K562 (cell line): ENCODE results near the gene BCL3. TPM values are rescaled to one million over a fixed set of nuclear protein-coding genes. Genes with fewer than 3 reads are reported as not detected.

Experiments
- ATAC-seq: fragments of 200-7000 bp; cut with Tn5 transposase; 3 replicates; pipeline ENCODE4 v1.9.1; 2020; ENCODE audit warnings: moderate library complexity
- BruUV-seq: library from RNA; stranded (reverse); fragments of 400-500 nt; replicated peaks from 2 replicates; lab custom pipeline; 2021; lab: Mats Ljungman, UMichigan
- CTCF ChIA-PET: fragments of 300-600 bp; formaldehyde crosslinking; extraction: SDS; loops from one replicate; lab custom pipeline; 2021; ENCODE audit warnings: low intra/inter-chr PET ratio; lab: Yijun Ruan, JAX
- POLR2A ChIA-PET: fragments of 300-600, 350-650 bp; sonication (Branson Sonifier 250); formaldehyde crosslinking; extraction: SDS; loops from one replicate; lab custom pipeline; 2021; ENCODE audit warnings: antibody characterized with exemption, inconsistent platforms; lab: Yijun Ruan, JAX
- DNase-seq, 4 experiments: peaks; one replicate each; pipeline versions ENCODE4 v3.0.0 to v3.0.0-alpha.2; 2011 to 2018; ENCODE audit warnings: low spot score in 3 of 4, mixed read lengths in 3 of 4; ENCODE audit errors: extremely low read depth in 1 of 4
- FAIRE-seq: peaks from 2 replicates; lab custom pipeline; 2011; peaks lifted over from hg19 to GRCh38; lab: Jason Lieb, UNC
- H2AFZ ChIP-seq: 2 replicates; pipeline ENCODE4 v1.6.0; 2011; ENCODE audit warnings: low read depth, low read length, control low read depth, inconsistent platforms
- H3K27ac ChIP-seq: fragments of 200-600 bp; 3 replicates; pipeline ENCODE4 v1.8.0; 2011; ENCODE audit warnings: low read depth, mild to moderate bottlenecking, control low read depth, inconsistent platforms, low read length, moderate library complexity, mixed read lengths; ENCODE audit errors: extremely low read depth
- H3K27me3 ChIP-seq, 2 experiments: fragments of 300-600 bp in 1 of 2; 2 replicates in 1 of 2; 3 replicates in 1 of 2; pipeline versions ENCODE4 v1.6.0 to v1.8.0; 2011; ENCODE audit warnings: inconsistent platforms in 2 of 2, low read length in 2 of 2, mild to moderate bottlenecking in 1 of 2, mixed read lengths in 1 of 2, moderate library complexity in 1 of 2; ENCODE audit not compliant: control insufficient read depth in 2 of 2, insufficient read depth in 2 of 2
- H3K36me3 ChIP-seq: fragments of 300-600 bp; 3 replicates; pipeline ENCODE4 v1.8.0; 2011; ENCODE audit warnings: mild to moderate bottlenecking, low read length, inconsistent platforms; ENCODE audit not compliant: control insufficient read depth, insufficient read depth
- H3K4me1 ChIP-seq, 2 experiments: fragments of 200-600 bp in 1 of 2; replicated peaks in 1 of 2; 2 replicates in 1 of 2; 3 replicates in 1 of 2; pipeline versions ENCODE4 v1.5.1 to v1.8.0; 2011; ENCODE audit warnings: inconsistent platforms in 2 of 2, low read length in 2 of 2, mild to moderate bottlenecking in 1 of 2, mixed read lengths in 1 of 2, moderate library complexity in 1 of 2; ENCODE audit not compliant: control insufficient read depth in 2 of 2, insufficient read depth in 2 of 2
- H3K4me2 ChIP-seq: 2 replicates; pipeline ENCODE4 v1.6.1; 2011; ENCODE audit warnings: low read length, control low read depth, inconsistent platforms, mixed read lengths; ENCODE audit not compliant: insufficient read depth
- H3K4me3 ChIP-seq: fragments of 200-600 bp; sonication (generic), shearing (Covaris generic); 2 replicates; pipeline ENCODE4 v1.5.1; 2016; ENCODE audit warnings: control low read depth, inconsistent platforms
- H3K79me2 ChIP-seq: fragments of 200-600 bp; 3 replicates; pipeline ENCODE4 v1.8.0; 2011; ENCODE audit warnings: low read length, inconsistent platforms; ENCODE audit not compliant: control insufficient read depth, insufficient read depth
- H3K9ac ChIP-seq, 2 experiments: 2 replicates each; pipeline versions ENCODE4 v1.6.0 to v1.6.1; 2011; ENCODE audit warnings: low read depth in 2 of 2, low read length in 2 of 2, control low read depth in 1 of 2, inconsistent platforms in 1 of 2, mild to moderate bottlenecking in 1 of 2, mixed read lengths in 1 of 2; ENCODE audit not compliant: insufficient read depth in 1 of 2
- H3K9me1 ChIP-seq: one replicate; pipeline ENCODE4 v1.6.0; 2011; ENCODE audit warnings: inconsistent platforms, mild to moderate bottlenecking, low read length, moderate library complexity; ENCODE audit not compliant: control insufficient read depth, insufficient read depth
- H3K9me3 ChIP-seq: replicated peaks from 2 replicates; pipeline ENCODE4 v1.5.1; 2011; ENCODE audit warnings: low read depth, low read length, inconsistent platforms; ENCODE audit not compliant: control insufficient read depth, insufficient read depth
- H4K20me1 ChIP-seq: replicated peaks from 2 replicates; pipeline ENCODE4 v1.6.1; 2011; ENCODE audit warnings: low read length, inconsistent platforms, mixed read lengths; ENCODE audit not compliant: control insufficient read depth, insufficient read depth
- ARID2 ChIP-seq: fragments of 450-650 bp; IDR thresholded peaks from 2 replicates; pipeline ENCODE4 v1.6.1; 2017; ENCODE audit warnings: antibody characterized with exemption, mild to moderate bottlenecking
- BCOR ChIP-seq: fragments of 450-650 bp; IDR thresholded peaks from 2 replicates; pipeline ENCODE4 v1.6.1; 2016
- BDP1 ChIP-seq: IDR thresholded peaks from 3 replicates; pipeline ENCODE4 v1.6.1; 2011; ENCODE audit not compliant: insufficient read length, insufficient read depth
- CEBPB ChIP-seq: fragments of 450-650 bp; IDR thresholded peaks from 2 replicates; pipeline ENCODE4 v1.6.1; 2016; ENCODE audit warnings: missing genetic modification characterization, missing compliant biosample characterization
- CEBPG ChIP-seq, 3 experiments: fragments of 200-800 bp in 1 of 3; sonication (Bioruptor generic) in 1 of 3; sonication (generic) in 1 of 3; formaldehyde crosslinking in 1 of 3; IDR thresholded peaks in 2 of 3; conservative IDR thresholded peaks in 1 of 3; 2 replicates each; pipeline versions ENCODE4 v1.6.1 to v1.8.0; 2016 to 2022; ENCODE audit warnings: missing compliant biosample characterization in 2 of 3, missing genetic modification characterization in 2 of 3, mild to moderate bottlenecking in 1 of 3, missing genetic modification reagents in 1 of 3
- ETV6 ChIP-seq, 3 experiments: fragments of 150-350 bp in 1 of 3; sonication (generic) in 1 of 3; formaldehyde crosslinking in 1 of 3; IDR thresholded peaks; 2 replicates each; pipeline versions ENCODE4 v1.6.1 to v1.8.0; 2014 to 2022; ENCODE audit warnings: borderline replicate concordance in 2 of 3, low read depth in 2 of 3, antibody characterized with exemption in 1 of 3, low read length in 1 of 3, mild to moderate bottlenecking in 1 of 3, missing genetic modification reagents in 1 of 3
- HDAC1 ChIP-seq, 2 experiments: fragments of 450-650 bp; IDR thresholded peaks; 2 replicates each; pipeline ENCODE4 v1.6.1; 2016 to 2017; ENCODE audit warnings: inconsistent platforms in 1 of 2, mild to moderate bottlenecking in 1 of 2, moderate library complexity in 1 of 2
- PKNOX1 ChIP-seq: fragments of 450-650 bp; IDR thresholded peaks from 2 replicates; pipeline ENCODE4 v1.6.1; 2016
- ZNF121 ChIP-seq: sonication (generic); formaldehyde crosslinking; conservative IDR thresholded peaks from 2 replicates; pipeline ENCODE4 v1.8.0; 2022; ENCODE audit warnings: missing genetic modification reagents
- ZNF695 ChIP-seq: fragments of 450-650 bp; formaldehyde crosslinking; IDR thresholded peaks from 2 replicates; pipeline ENCODE4 v1.4.0; 2020; ENCODE audit warnings: mild to moderate bottlenecking, moderate library complexity
- WGBS: fragments of 100-300 bp; shearing (Covaris generic); methylation state at CpG from one replicate; pipeline ENCODE4 v1.1.6; 2016; ENCODE audit warnings: low coverage, mixed read lengths; ENCODE audit not compliant: insufficient coverage; ENCODE audit errors: missing lambda C conversion rate; 5-methylcytosine and 5-hydroxymethylcytosine counted together
- in situ Hi-C: fragments of 300-500 bp; cut with MboI; formaldehyde crosslinking; loops from 4 replicates; pipeline ENCODE4 v1.15.0; 2018; ENCODE audit warnings: inconsistent platforms, mixed read lengths
- intact Hi-C: fragments of 100-400 bp; cut with micrococcal nuclease; formaldehyde crosslinking; loops from 2 replicates; pipeline ENCODE4 v1.14.2; 2022
- polyA plus RNA-seq, 8 experiments: library from polyadenylated mRNA; depleted of rRNA in 4 of 8; stranded (reverse) in 5 of 8; unstranded in 3 of 8; fragments of >200 nt; fragmentation: Nextera tagmentation in 2 of 8; fragmentation: Illumina TruSeq in 1 of 8; extraction: Ambion mirVana in 2 of 8; extraction: Trizol in 1 of 8; gene quantifications; 2 replicates each; pipeline versions ENCODE4 v1.2.1 to v1.2.3, GENCODE V29; 2011 to 2014; ENCODE audit warnings: inconsistent platforms in 1 of 8, missing spikeins in 1 of 8
- total RNA-seq, 7 experiments: library from RNA; depleted of rRNA in 6 of 7; stranded (reverse); fragments of >200 nt in 6 of 7; fragmentation: Illumina TruSeq in 2 of 7; extraction: Trizol in 2 of 7; gene quantifications; 2 replicates each; pipeline versions ENCODE4 v1.2.1 to v1.2.3, GENCODE V29; 2011 to 2021; ENCODE audit warnings: low replicate concordance in 1 of 7
- TF ChIP-seq, protein P1 (sequence below): sonication (generic); formaldehyde crosslinking; IDR thresholded peaks from 2 replicates; pipeline ENCODE4 v1.5.0; 2020; ENCODE audit warnings: missing genetic modification reagents

The BCL3 gene
- total and polyA plus RNA-seq, 9 of the 15 experiments (the other 6 are each of a cell fraction or from before 2014, with no cell fraction given), result 0.03 to 2.4 (median 0.50) TPM; not detected in 1

- TF ChIP-seq CEBPB (peak; percentile 91), CEBPG (CRISPR knock-in tag; IDR thresholded peaks at IDR 0.05) (peak; percentile 16; the same call in 1 of the 2 replicates), CEBPG (tag; conservative IDR thresholded peaks at IDR 0.05 in 1 of 2, IDR thresholded peaks at IDR 0.05 in 1 of 2) (peak in 1 of 2 experiments; percentile 52; a peak in 1 of 4 replicates), ARID2 (no peak), PKNOX1 (peak; percentile 61)
- TF ChIP-seq, protein P1, sequence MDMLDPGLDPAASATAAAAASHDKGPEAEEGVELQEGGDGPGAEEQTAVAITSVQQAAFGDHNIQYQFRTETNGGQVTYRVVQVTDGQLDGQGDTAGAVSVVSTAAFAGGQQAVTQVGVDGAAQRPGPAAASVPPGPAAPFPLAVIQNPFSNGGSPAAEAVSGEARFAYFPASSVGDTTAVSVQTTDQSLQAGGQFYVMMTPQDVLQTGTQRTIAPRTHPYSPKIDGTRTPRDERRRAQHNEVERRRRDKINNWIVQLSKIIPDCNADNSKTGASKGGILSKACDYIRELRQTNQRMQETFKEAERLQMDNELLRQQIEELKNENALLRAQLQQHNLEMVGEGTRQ (CRISPR knock-in tag), result 0 out of 2 replicates have a peak, but pooled peaks have one; percentile 2
Measured at GRCh38 chr19:44765033-44765948, 16.8 kb downstream of the BCL3 start (continued).

GRCh38 chr19:44765949-44766335 lies 17.4 kb downstream of the BCL3 start:
- H3K27me3 ChIP-seq, result no peaks in the 10 kb centered on the region
- H2AFZ ChIP-seq, result no peak overlapping the region
- FAIRE-seq (no peak), ATAC-seq (no peak), DNase-seq (no peak)
- H3K4me3 ChIP-seq, result no peak overlapping the region
- no TSS peak for BruUV-seq
- H3K27ac ChIP-seq, result no peak overlapping the region
- no peaks in the 10 kb centered on the region for H4K20me1 ChIP-seq
- intact Hi-C loops, result no loop called here
- no peaks in the 10 kb centered on the region for H3K79me2 ChIP-seq
- ChIA-PET CTCF (no interaction called here), POLR2A (interaction anchor here (1.6 to 3.0 kb wide), 2 partner anchors 12 to 21 kb away, joined by 4 to 16 read pairs; no protein-coding TSS in a partner anchor)
- H3K4me1 ChIP-seq, result peaks cover 2 to 10% of the 10 kb centered on the region in 2 experiments; a peak in 2 of 5 replicates
- H3K9ac ChIP-seq, result no peak overlapping the region
- H3K9me1 ChIP-seq, result no peaks in the 10 kb centered on the region
- no peaks in the 10 kb centered on the region for H3K9me3 ChIP-seq
- peak; percentile 6; the same call in 1 of the 2 replicates for TF ChIP-seq CEBPB
- no peak for TF ChIP-seq BDP1
- no peak for TF ChIP-seq HDAC1 (IDR thresholded peaks at IDR 0.05)
- TF ChIP-seq ETV6 (IDR thresholded peaks at IDR 0.05; ENCODE audit: borderline replicate concordance in 1 of 2, low read depth in 2 of 2, low read length in 1 of 2), result no peak
- no peak for TF ChIP-seq ETV6 (CRISPR knock-in tag; IDR thresholded peaks at IDR 0.05; ENCODE audit: borderline replicate concordance)
- TF ChIP-seq BCOR, result 0 out of 2 replicates have a peak, but pooled peaks have one; percentile 13
- no peak for TF ChIP-seq ZNF695 (CRISPR knock-in tag)
- peak; percentile 74 for TF ChIP-seq ZNF121 (CRISPR knock-in tag)
- no peaks in the 10 kb centered on the region for H3K36me3 ChIP-seq
- WGBS, result 33% methylated on average over 3 of the region's 3 CpGs
- in situ Hi-C loops, result loop anchor here (5.0 kb wide), 1 partner anchor 44 kb away; no protein-coding TSS in a partner anchor
- H3K4me2 ChIP-seq, result no peak overlapping the region
